ENCODE results near the gene FBXO10. TPM values are rescaled to one million over a fixed set of nuclear protein-coding genes. Genes with fewer than 3 reads are reported as not detected.

FBXO10 gene
- total and polyA plus RNA-seq, 2 experiments from 2014 or later: 3.4 to 13.4 TPM

- Mint-ChIP-seq H3K9me3 (no peaks in the 10 kb centered on the region), H3K27ac (no peak overlapping the region), H3K27me3 (ENCODE audit: insufficient read depth, low read depth, poor library complexity) (peaks cover 2% of the 10 kb centered on the region), H3K4me1 (no peaks in the 10 kb centered on the region), H3K4me3 (no peak overlapping the region), H3K36me3 (ENCODE audit: low read depth) (no peaks in the 10 kb centered on the region)
- H3K36me3 ChIP-seq (ENCODE audit: insufficient read depth): no peaks in the 10 kb centered on the region
- H3K79me2 ChIP-seq (replicated peaks; ENCODE audit: insufficient read depth): no peaks in the 10 kb centered on the region
- H3K27me3 ChIP-seq (ENCODE audit: insufficient read depth): no peaks in the 10 kb centered on the region
- no peak overlapping the region for H3K4me3 ChIP-seq
- H3K4me2 ChIP-seq: no peak overlapping the region
- peak overlapping the region; percentile 59; the same call in 1 of the 2 replicates for H2AFZ ChIP-seq
- H3K9me2 ChIP-seq (ENCODE audit: insufficient read depth): 0 out of 2 replicates have a peak, but pooled peaks cover 4% of the 10 kb centered on the region
- TF ChIP-seq CTCF (conservative IDR thresholded peaks at IDR 0.05; ENCODE audit: low read depth in 2 of 2) (no peak), CREB1 (CRISPR knock-in tag; IDR thresholded peaks at IDR 0.05; ENCODE audit: low read depth) (no peak), ZNF331 (CRISPR knock-in tag; IDR thresholded peaks at IDR 0.05; ENCODE audit: low read depth) (no peak), ETS1 (IDR thresholded peaks at IDR 0.05) (no peak), POLR2AphosphoS5 (IDR thresholded peaks at IDR 0.05; ENCODE audit: low read depth) (no peak), REST (IDR thresholded peaks at IDR 0.05; ENCODE audit: unreplicated experiment) (no peak), JUNB (IDR thresholded peaks at IDR 0.05; ENCODE audit: unreplicated experiment) (no peak), STAT1 (IDR thresholded peaks at IDR 0.05; ENCODE audit: unreplicated experiment) (no peak), NANOG (IDR thresholded peaks at IDR 0.05; ENCODE audit: borderline replicate concordance) (no peak), ZNF462 (CRISPR knock-in tag; IDR thresholded peaks at IDR 0.05) (no peak), EZH2phosphoT487 (IDR thresholded peaks at IDR 0.05; ENCODE audit: unreplicated experiment) (no peak), EZH2 (IDR thresholded peaks at IDR 0.05; ENCODE audit: low read depth, unreplicated experiment) (no peak)
- H4K20me1 ChIP-seq (replicated peaks; ENCODE audit: insufficient read depth): no peaks in the 10 kb centered on the region
- DNase-seq (ENCODE audit: low spot score) (no peak), ATAC-seq (no peak)
- H3F3A ChIP-seq (replicated peaks; ENCODE audit: low read depth): no peaks in the 10 kb centered on the region
- no peak overlapping the region for H3K27ac ChIP-seq (ENCODE audit: low read depth)
- no peaks in the 10 kb centered on the region for H3K4me1 ChIP-seq (ENCODE audit: insufficient read depth)
Observed at GRCh38 chr9:37602817-37603216, 26.6 kb upstream of the FBXO10 start.

All from GM23338 (cell line).